Measurements from ENCODE around the gene QSOX2. TPM values are rescaled to one million over a fixed set of nuclear protein-coding genes. Genes with fewer than 3 reads are reported as not detected.
A peak's percentile ranks its signal among the peaks of the same experiment; 100 is the strongest.

Gene QSOX2
- 9.9 and 10.7 TPM in 2 replicates for total RNA-seq (2014; rRNA removed)
- percentile 58 among the genes with signal in this experiment for Bru-seq, nascent RNA
- percentile 68 among the genes with signal in this experiment for BruChase-seq, experiment 1, labeled RNA remaining after a 6-hour chase
- percentile 62 among the genes with signal in this experiment for BruChase-seq, experiment 2, labeled RNA remaining after a 2-hour chase
- long read RNA-seq, partial matches to known transcripts: 14 of 17 reads
- long read RNA-seq, other reads (novel, unspliced or antisense): 3 of 17 reads

DNA sequence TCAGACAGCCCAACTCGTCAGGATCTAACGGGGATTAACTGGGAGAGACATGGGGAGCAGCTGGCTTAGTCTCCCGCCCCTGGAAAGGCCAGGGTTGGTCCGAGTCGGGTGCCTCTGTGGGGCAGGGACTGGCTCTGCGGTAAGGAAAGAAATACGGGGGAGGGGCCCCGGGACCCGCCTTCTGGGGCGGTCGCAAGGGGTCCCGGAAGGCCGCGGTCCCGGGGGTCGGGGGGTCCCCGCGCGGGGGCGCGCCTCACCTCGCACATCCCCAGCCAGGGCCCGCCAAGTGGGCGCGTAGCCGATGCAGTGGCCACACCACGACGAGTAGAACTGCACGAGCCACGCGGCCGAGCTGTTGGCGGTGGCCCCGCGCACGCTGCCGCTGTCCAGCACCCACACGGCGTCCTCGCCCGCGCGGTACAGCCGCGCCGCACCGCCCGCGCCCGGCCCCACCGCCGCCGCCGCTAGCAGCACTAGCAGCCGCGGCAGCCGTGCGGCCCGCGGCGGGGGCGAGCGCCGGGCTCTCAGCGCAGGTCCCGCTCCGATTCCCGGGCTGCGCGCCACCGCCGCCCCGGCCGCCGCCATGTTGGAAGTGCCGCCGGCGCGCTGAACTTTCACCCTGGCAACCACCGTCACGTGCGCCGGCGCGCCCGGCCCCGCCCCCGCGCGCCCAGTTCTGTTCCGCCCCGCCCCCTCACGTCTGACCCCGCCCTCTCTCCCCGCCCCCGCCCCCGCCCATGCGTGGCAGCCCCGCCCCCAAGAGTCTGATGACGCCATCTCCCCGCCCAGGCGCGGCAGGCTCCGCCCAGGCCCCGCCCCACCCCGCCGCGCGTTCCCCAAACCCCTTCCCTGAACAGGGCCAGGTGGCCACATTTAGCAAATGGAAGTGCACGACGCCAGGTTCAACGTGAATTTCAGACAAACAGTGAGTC is at the start of gene QSOX2:
Gene QSOX2 (minus strand): TSS at position 594 of the 932 bp plus-strand sequence. CDS start 9 bp downstream, at position 585.
- no TSS peak for BruUV-seq (replicated peaks)
- Histone ChIP-seq H3K9ac (ENCODE audit: low read length) (peak within 1 kb of the TSS; percentile 68), H3K9me3 (ENCODE audit: low read length) (no peaks in the 10 kb centered on the region), H3F3A (ENCODE audit: low read length, unreplicated experiment) (no peaks in the 10 kb centered on the region), H3K27ac (ENCODE audit: low read length) (no peak within 1 kb of the TSS), H3K4me2 (ENCODE audit: low read length) (peak within 1 kb of the TSS; percentile 98), H3K4me1 (ENCODE audit: insufficient read depth, low read length) (peaks cover 19% of the 10 kb centered on the region), H4K20me1 (ENCODE audit: low read length) (peaks cover 14% of the 10 kb centered on the region; the same call in 1 of the 2 replicates), H3K79me2 (ENCODE audit: low read length) (peaks cover 49% of the 10 kb centered on the region), H2AFZ (ENCODE audit: low read length) (peak within 1 kb of the TSS; percentile 79), H3K9me2 (replicated peaks; ENCODE audit: low read length) (no peaks in the 10 kb centered on the region), H3K36me3 (ENCODE audit: low read depth, low read length) (no peaks in the 10 kb centered on the region), H3K27me3 (ENCODE audit: low read length) (no peaks in the 10 kb centered on the region), H3K4me3 (ENCODE audit: low read length) (peak within 1 kb of the TSS; percentile 80)
- intact Hi-C loops (cut with micrococcal nuclease): loop anchor here (1.0 kb wide), 1 partner anchor 22 kb away; no protein-coding TSS in a partner anchor
- no peak for TF ChIP-seq EZH2phosphoT487 (IDR thresholded peaks at IDR 0.05; ENCODE audit: borderline replicate concordance, low read length)
- TF ChIP-seq EZH2 (IDR thresholded peaks at IDR 0.05; ENCODE audit: low read length, unreplicated experiment): no peak
- TF ChIP-seq, protein P1, sequence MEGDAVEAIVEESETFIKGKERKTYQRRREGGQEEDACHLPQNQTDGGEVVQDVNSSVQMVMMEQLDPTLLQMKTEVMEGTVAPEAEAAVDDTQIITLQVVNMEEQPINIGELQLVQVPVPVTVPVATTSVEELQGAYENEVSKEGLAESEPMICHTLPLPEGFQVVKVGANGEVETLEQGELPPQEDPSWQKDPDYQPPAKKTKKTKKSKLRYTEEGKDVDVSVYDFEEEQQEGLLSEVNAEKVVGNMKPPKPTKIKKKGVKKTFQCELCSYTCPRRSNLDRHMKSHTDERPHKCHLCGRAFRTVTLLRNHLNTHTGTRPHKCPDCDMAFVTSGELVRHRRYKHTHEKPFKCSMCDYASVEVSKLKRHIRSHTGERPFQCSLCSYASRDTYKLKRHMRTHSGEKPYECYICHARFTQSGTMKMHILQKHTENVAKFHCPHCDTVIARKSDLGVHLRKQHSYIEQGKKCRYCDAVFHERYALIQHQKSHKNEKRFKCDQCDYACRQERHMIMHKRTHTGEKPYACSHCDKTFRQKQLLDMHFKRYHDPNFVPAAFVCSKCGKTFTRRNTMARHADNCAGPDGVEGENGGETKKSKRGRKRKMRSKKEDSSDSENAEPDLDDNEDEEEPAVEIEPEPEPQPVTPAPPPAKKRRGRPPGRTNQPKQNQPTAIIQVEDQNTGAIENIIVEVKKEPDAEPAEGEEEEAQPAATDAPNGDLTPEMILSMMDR (conservative IDR thresholded peaks at IDR 0.05; ENCODE audit: low read depth, low read length): no peak
- peak; percentile 75 for ATAC-seq
- CTCF ChIA-PET: no interaction called here
- DNase-seq: peak; percentile 59
- POLR2A ChIA-PET (ENCODE audit: unreplicated experiment): no interaction called here

- Histone ChIP-seq H3K79me2 (ENCODE audit: low read length) (no peaks in the 10 kb centered on the region), H3K9me2 (replicated peaks; ENCODE audit: low read length) (no peaks in the 10 kb centered on the region), H2AFZ (ENCODE audit: low read length) (no peak overlapping the region), H3K9ac (ENCODE audit: low read length) (no peak overlapping the region), H3K36me3 (ENCODE audit: low read depth, low read length) (no peaks in the 10 kb centered on the region), H3K9me3 (ENCODE audit: low read length) (no peaks in the 10 kb centered on the region), H3K27me3 (ENCODE audit: low read length) (no peaks in the 10 kb centered on the region), H3K4me2 (ENCODE audit: low read length) (no peak overlapping the region), H3K4me3 (ENCODE audit: low read length) (no peak overlapping the region), H4K20me1 (ENCODE audit: low read length) (no peaks in the 10 kb centered on the region), H3F3A (ENCODE audit: low read length, unreplicated experiment) (no peaks in the 10 kb centered on the region), H3K4me1 (ENCODE audit: insufficient read depth, low read length) (peaks cover 9% of the 10 kb centered on the region), H3K27ac (ENCODE audit: low read length) (no peak overlapping the region)
- no TSS peak for BruUV-seq (replicated peaks)
- no peak for TF ChIP-seq EZH2 (IDR thresholded peaks at IDR 0.05; ENCODE audit: low read length, unreplicated experiment)
- ATAC-seq (no peak), DNase-seq (no peak)
- POLR2A ChIA-PET (ENCODE audit: unreplicated experiment): no interaction called here
- CTCF ChIA-PET: no interaction called here
- intact Hi-C loops (cut with micrococcal nuclease): no loop called here
Observed at GRCh38 chr9:136295055-136295454, 49.4 kb upstream of the QSOX2 start.

DNA sequence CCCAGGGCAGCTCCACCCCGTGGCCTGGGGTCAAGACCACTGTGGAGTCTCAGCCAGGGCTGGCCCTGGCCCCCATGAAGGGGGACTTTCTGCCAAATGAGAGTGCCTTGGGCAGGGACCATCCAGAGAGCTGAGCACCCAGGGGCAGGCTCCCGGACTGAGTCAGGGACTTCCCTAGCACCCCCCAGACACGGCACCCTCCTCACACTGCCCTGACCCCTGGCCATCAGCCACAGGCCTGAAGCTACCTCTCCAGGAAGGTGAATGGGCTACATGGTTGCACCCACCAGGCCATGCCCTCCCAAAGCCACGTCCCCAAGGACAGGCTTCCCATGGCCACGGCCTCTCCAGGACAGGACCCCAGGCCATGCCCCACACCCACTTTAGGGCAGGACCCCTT is 48.8 kb upstream of the QSOX2 start:
- POLR2A ChIA-PET (ENCODE audit: unreplicated experiment): no interaction called here
- CTCF ChIA-PET: no interaction called here

More for the DNA sequence above, 48.8 kb upstream of the QSOX2 start:
- no peaks in the 10 kb centered on the region for H3K9me3 ChIP-seq (ENCODE audit: low read length)
- no peak for ATAC-seq
- H3K4me1 ChIP-seq (ENCODE audit: insufficient read depth, low read length): peaks cover 9% of the 10 kb centered on the region
- no peak overlapping the region for H3K27ac ChIP-seq (ENCODE audit: low read length)
- no peak for DNase-seq
- no peak overlapping the region for H3K4me3 ChIP-seq (ENCODE audit: low read length)
- no peak overlapping the region for H3K9ac ChIP-seq (ENCODE audit: low read length)
- BruUV-seq (replicated peaks): no TSS peak
- H2AFZ ChIP-seq (ENCODE audit: low read length): no peak overlapping the region
- H4K20me1 ChIP-seq (ENCODE audit: low read length): no peaks in the 10 kb centered on the region
- H3K4me2 ChIP-seq (ENCODE audit: low read length): no peak overlapping the region
- no peaks in the 10 kb centered on the region for H3K9me2 ChIP-seq (replicated peaks; ENCODE audit: low read length)
- H3K36me3 ChIP-seq (ENCODE audit: low read depth, low read length): no peaks in the 10 kb centered on the region
- intact Hi-C loops (cut with micrococcal nuclease): no loop called here
- no peak for TF ChIP-seq EZH2 (IDR thresholded peaks at IDR 0.05; ENCODE audit: low read length, unreplicated experiment)
- TF ChIP-seq EZH2phosphoT487 (IDR thresholded peaks at IDR 0.05; ENCODE audit: borderline replicate concordance, low read length): no peak
- TF ChIP-seq, protein P1 (conservative IDR thresholded peaks at IDR 0.05; ENCODE audit: low read depth, low read length): no peak
- H3K27me3 ChIP-seq (ENCODE audit: low read length): no peaks in the 10 kb centered on the region
- no peaks in the 10 kb centered on the region for H3K79me2 ChIP-seq (ENCODE audit: low read length)
- H3F3A ChIP-seq (ENCODE audit: low read length, unreplicated experiment): no peaks in the 10 kb centered on the region

Data from PC-3 (cell line).